SK-N-SH treated with all-trans-retinoic acid at 6 μM for 48 hours (cell line): ENCODE data around the gene PLEKHG4B.

Source experiments
- ATAC-seq: fragments of 200-7000 bp; cut with Tn5 transposase; 3 replicates; pipeline ENCODE4 v1.9.1; 2020; ENCODE audit warnings: mild to moderate bottlenecking, moderate library complexity
- ARNTL ChIP-seq: fragments of 450-650 bp; formaldehyde crosslinking; IDR thresholded peaks from 2 replicates; pipeline ENCODE4 v1.5.0; 2020; ENCODE audit warnings: low read depth, mild to moderate bottlenecking, moderate library complexity, borderline replicate concordance
- BACH2 ChIP-seq: fragments of 250-450 bp; sonication (Bioruptor Pico); IDR thresholded peaks from 2 replicates; pipeline ENCODE4 v1.9.0; 2021; ENCODE audit warnings: mild to moderate bottlenecking, borderline replicate concordance
- CSDC2 ChIP-seq: fragments of 250-450 bp; sonication (Bioruptor Pico); IDR thresholded peaks from 2 replicates; pipeline ENCODE4 v1.5.0; 2020; ENCODE audit warnings: mild to moderate bottlenecking, moderate library complexity
- GLIS3 ChIP-seq: fragments of 250-450 bp; sonication (Bioruptor Pico); IDR thresholded peaks from 2 replicates; pipeline ENCODE4 v1.5.0; 2020; ENCODE audit warnings: mild to moderate bottlenecking, moderate library complexity
- ISL1 ChIP-seq: fragments of 250-450 bp; sonication (Bioruptor Pico); IDR thresholded peaks from 2 replicates; pipeline ENCODE4 v2.1.2; 2022; ENCODE audit warnings: mild to moderate bottlenecking, moderate library complexity
- OSR1 ChIP-seq: fragments of 250-450 bp; sonication (Bioruptor Pico); IDR thresholded peaks from 2 replicates; pipeline ENCODE4 v1.8.0; 2022; ENCODE audit warnings: moderate library complexity, mild to moderate bottlenecking, inconsistent platforms
- RARB ChIP-seq: fragments of 250-450 bp; sonication (Bioruptor Pico); IDR thresholded peaks from 2 replicates; pipeline ENCODE4 v1.8.0; 2021; ENCODE audit warnings: mild to moderate bottlenecking, moderate library complexity
- SNAI2 ChIP-seq: fragments of 250-450 bp; sonication (Bioruptor Pico); IDR thresholded peaks from 2 replicates; pipeline ENCODE4 v1.5.0; 2020; ENCODE audit warnings: mild to moderate bottlenecking, moderate library complexity
- TCF4 ChIP-seq: fragments of 250-450 bp; sonication (Bioruptor Pico); IDR thresholded peaks from 2 replicates; pipeline ENCODE4 v1.8.0; 2021; ENCODE audit warnings: mild to moderate bottlenecking, moderate library complexity, borderline replicate concordance
- TOX ChIP-seq: fragments of 250-450 bp; sonication (Bioruptor Pico); IDR thresholded peaks from 2 replicates; pipeline ENCODE4 v1.8.0; 2021; ENCODE audit warnings: mild to moderate bottlenecking, moderate library complexity, borderline replicate concordance
- ZC3H10 ChIP-seq: fragments of 250-450 bp; sonication (Bioruptor Pico); IDR thresholded peaks from 2 replicates; pipeline ENCODE4 v1.5.1; 2021; ENCODE audit warnings: mild to moderate bottlenecking, moderate library complexity
- ZFP3 ChIP-seq: fragments of 250-450 bp; sonication (Bioruptor Pico); IDR thresholded peaks from 2 replicates; pipeline ENCODE4 v1.5.0; 2020; ENCODE audit warnings: mild to moderate bottlenecking, moderate library complexity
- ZFP30 ChIP-seq: fragments of 450-650 bp; formaldehyde crosslinking; IDR thresholded peaks from 2 replicates; pipeline ENCODE4 v1.5.0; 2022; ENCODE audit warnings: mild to moderate bottlenecking, moderate library complexity
- ZNF565 ChIP-seq: fragments of 450-650 bp; formaldehyde crosslinking; conservative IDR thresholded peaks from 2 replicates; pipeline ENCODE4 v1.5.0; 2020; ENCODE audit warnings: low read depth, mild to moderate bottlenecking, moderate library complexity
- ZNF70 ChIP-seq: fragments of 450-650 bp; formaldehyde crosslinking; IDR thresholded peaks from 2 replicates; pipeline ENCODE4 v1.5.0; 2020; ENCODE audit warnings: mild to moderate bottlenecking, moderate library complexity
- TF ChIP-seq, protein P1 (sequence below): fragments of 250-450 bp; sonication (Bioruptor Pico); IDR thresholded peaks from 2 replicates; pipeline ENCODE4 v1.5.0; 2020; ENCODE audit warnings: mild to moderate bottlenecking, moderate library complexity
- TF ChIP-seq, protein P2 (sequence below): fragments of 250-450 bp; sonication (Bioruptor Pico); IDR thresholded peaks from 2 replicates; pipeline ENCODE4 v1.8.0; 2021; ENCODE audit warnings: low read depth, mild to moderate bottlenecking, moderate library complexity, borderline replicate concordance
- TF ChIP-seq, protein P3 (sequence below): fragments of 250-450 bp; sonication (Bioruptor Pico); IDR thresholded peaks from 2 replicates; pipeline ENCODE4 v1.5.1; 2021; ENCODE audit warnings: mild to moderate bottlenecking, moderate library complexity
- TF ChIP-seq, protein P4 (sequence below): fragments of 250-450 bp; sonication (Bioruptor Pico); IDR thresholded peaks from 2 replicates; pipeline ENCODE4 v1.8.0; 2020; ENCODE audit warnings: mild to moderate bottlenecking, moderate library complexity, borderline replicate concordance

The PLEKHG4B gene

DNA sequence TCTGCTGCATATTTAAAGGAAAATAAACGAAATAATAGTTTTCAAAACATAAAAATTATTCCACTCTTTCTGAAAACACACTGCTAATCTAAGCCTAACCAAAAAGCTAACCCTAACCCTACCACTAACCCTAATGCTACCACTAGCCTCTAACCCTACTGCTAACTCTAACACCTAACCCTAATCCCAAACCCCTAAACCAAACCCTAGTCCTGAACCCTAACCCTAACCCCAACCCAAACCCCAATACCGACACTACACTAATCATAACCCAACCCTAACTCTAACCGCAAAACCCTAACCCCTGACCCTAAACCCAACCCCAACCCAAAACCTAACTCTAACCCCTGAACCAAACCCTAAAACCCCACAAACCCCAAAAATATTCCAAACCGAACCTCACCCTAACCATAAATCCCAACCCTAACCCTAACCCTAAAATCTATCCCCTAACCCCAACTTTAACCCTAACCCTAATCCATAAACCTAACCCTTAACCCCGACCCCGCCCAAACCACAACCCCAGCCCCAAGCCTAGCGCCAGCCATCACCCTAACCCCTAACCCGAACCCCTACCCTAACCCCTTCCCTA is 41.9 kb upstream of the PLEKHG4B start:
- ATAC-seq = no peak
- TF ChIP-seq RARB (CRISPR knock-in tag) = no peak
- TF ChIP-seq TCF4 (CRISPR knock-in tag) = no peak
- TF ChIP-seq SNAI2 = no peak
- TF ChIP-seq GLIS3 (CRISPR knock-in tag) = no peak
- TF ChIP-seq, protein P1, sequence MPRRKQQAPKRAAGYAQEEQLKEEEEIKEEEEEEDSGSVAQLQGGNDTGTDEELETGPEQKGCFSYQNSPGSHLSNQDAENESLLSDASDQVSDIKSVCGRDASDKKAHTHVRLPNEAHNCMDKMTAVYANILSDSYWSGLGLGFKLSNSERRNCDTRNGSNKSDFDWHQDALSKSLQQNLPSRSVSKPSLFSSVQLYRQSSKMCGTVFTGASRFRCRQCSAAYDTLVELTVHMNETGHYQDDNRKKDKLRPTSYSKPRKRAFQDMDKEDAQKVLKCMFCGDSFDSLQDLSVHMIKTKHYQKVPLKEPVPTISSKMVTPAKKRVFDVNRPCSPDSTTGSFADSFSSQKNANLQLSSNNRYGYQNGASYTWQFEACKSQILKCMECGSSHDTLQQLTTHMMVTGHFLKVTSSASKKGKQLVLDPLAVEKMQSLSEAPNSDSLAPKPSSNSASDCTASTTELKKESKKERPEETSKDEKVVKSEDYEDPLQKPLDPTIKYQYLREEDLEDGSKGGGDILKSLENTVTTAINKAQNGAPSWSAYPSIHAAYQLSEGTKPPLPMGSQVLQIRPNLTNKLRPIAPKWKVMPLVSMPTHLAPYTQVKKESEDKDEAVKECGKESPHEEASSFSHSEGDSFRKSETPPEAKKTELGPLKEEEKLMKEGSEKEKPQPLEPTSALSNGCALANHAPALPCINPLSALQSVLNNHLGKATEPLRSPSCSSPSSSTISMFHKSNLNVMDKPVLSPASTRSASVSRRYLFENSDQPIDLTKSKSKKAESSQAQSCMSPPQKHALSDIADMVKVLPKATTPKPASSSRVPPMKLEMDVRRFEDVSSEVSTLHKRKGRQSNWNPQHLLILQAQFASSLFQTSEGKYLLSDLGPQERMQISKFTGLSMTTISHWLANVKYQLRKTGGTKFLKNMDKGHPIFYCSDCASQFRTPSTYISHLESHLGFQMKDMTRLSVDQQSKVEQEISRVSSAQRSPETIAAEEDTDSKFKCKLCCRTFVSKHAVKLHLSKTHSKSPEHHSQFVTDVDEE (CRISPR knock-in tag) = no peak
- TF ChIP-seq, protein P2, sequence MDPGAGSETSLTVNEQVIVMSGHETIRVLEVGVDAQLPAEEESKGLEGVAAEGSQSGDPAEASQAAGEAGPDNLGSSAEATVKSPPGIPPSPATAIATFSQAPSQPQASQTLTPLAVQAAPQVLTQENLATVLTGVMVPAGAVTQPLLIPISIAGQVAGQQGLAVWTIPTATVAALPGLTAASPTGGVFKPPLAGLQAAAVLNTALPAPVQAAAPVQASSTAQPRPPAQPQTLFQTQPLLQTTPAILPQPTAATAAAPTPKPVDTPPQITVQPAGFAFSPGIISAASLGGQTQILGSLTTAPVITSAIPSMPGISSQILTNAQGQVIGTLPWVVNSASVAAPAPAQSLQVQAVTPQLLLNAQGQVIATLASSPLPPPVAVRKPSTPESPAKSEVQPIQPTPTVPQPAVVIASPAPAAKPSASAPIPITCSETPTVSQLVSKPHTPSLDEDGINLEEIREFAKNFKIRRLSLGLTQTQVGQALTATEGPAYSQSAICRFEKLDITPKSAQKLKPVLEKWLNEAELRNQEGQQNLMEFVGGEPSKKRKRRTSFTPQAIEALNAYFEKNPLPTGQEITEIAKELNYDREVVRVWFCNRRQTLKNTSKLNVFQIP = no peak
- TF ChIP-seq ZFP3 = no peak
- TF ChIP-seq ARNTL (CRISPR knock-in tag) = no peak
- TF ChIP-seq TOX (CRISPR knock-in tag) = no peak
- no peak for TF ChIP-seq ISL1
- no peak for TF ChIP-seq ZFP30
- TF ChIP-seq, protein P3, sequence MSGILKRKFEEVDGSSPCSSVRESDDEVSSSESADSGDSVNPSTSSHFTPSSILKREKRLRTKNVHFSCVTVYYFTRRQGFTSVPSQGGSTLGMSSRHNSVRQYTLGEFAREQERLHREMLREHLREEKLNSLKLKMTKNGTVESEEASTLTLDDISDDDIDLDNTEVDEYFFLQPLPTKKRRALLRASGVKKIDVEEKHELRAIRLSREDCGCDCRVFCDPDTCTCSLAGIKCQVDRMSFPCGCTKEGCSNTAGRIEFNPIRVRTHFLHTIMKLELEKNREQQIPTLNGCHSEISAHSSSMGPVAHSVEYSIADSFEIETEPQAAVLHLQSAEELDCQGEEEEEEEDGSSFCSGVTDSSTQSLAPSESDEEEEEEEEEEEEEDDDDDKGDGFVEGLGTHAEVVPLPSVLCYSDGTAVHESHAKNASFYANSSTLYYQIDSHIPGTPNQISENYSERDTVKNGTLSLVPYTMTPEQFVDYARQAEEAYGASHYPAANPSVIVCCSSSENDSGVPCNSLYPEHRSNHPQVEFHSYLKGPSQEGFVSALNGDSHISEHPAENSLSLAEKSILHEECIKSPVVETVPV (CRISPR knock-in tag) = no peak
- no peak for TF ChIP-seq ZC3H10 (CRISPR knock-in tag)
- TF ChIP-seq, all 23 proteins: peak for 0

DNA sequence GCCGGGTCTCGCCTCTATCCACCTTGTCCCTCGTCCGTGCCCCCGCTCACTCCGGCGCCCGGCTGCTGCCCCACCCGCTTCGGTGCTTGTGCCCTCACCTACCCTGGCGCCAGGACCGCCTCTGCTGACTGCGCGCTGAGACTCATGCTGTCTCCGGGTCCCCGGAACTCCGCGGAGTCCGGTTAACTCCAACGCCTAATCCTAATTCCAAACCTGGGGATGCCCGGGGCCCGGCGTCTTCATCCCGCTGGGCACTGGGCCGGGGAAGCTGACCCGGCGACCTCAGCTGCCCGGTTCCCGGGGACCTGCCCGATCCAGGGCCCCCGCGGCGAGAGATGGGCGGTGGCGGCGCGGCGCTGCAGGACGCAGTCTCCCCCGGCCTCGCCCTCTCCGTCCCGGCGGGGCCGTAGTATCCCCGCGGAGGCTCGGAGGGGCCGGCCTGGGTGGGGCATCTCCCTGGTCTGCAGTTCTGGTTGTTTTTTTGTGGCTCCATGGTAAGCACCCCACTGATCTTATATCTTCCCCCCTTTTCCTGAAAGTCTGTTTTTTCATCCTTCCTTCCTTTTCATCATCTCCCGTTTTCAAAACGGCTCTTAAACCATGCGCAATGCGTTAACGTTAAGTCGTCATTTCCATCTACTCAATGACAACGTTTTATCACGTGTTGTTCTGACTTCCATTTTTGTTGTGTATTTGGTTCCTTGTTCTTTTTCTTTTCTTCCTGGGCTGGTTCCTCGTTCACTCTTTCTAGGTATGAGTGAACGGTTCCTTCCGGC is 41.1 kb upstream of the PLEKHG4B start:
- no peak for ATAC-seq
- TF ChIP-seq TCF4 (CRISPR knock-in tag) (no peak), ZNF565 (CRISPR knock-in tag) (no peak), ZFP30 (no peak), ZC3H10 (CRISPR knock-in tag) (no peak), BACH2 (no peak), RARB (CRISPR knock-in tag) (no peak), ZFP3 (no peak), ARNTL (CRISPR knock-in tag) (no peak), OSR1 (CRISPR knock-in tag) (no peak), CSDC2 (CRISPR knock-in tag) (no peak), GLIS3 (CRISPR knock-in tag) (no peak), ZNF70 (CRISPR knock-in tag) (no peak), ISL1 (no peak)
- TF ChIP-seq, protein P1 (CRISPR knock-in tag) = no peak
- TF ChIP-seq, protein P4, sequence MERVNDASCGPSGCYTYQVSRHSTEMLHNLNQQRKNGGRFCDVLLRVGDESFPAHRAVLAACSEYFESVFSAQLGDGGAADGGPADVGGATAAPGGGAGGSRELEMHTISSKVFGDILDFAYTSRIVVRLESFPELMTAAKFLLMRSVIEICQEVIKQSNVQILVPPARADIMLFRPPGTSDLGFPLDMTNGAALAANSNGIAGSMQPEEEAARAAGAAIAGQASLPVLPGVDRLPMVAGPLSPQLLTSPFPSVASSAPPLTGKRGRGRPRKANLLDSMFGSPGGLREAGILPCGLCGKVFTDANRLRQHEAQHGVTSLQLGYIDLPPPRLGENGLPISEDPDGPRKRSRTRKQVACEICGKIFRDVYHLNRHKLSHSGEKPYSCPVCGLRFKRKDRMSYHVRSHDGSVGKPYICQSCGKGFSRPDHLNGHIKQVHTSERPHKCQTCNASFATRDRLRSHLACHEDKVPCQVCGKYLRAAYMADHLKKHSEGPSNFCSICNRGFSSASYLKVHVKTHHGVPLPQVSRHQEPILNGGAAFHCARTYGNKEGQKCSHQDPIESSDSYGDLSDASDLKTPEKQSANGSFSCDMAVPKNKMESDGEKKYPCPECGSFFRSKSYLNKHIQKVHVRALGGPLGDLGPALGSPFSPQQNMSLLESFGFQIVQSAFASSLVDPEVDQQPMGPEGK (CRISPR knock-in tag) = no peak
- TF ChIP-seq, protein P3 (CRISPR knock-in tag) = no peak
